CD14-positive monocyte (primary cell): ENCODE measurements around the gene CBLC. TPM values are rescaled to one million over a fixed set of nuclear protein-coding genes. Genes with fewer than 3 reads are reported as not detected.
"Not testable (repeated sequence)": the region's sequence is repeated elsewhere in the genome, so short reads cannot be mapped to it uniquely, and the experiment has no call there.

ENCODE experiments used
- DNase-seq, 3 donors: peaks; one replicate each; pipeline ENCODE4 v3.0.0-alpha.2; 2011 to 2022
- H2AFZ ChIP-seq: 2 replicates; pipeline ENCODE4 v1.6.0; 2012; ENCODE audit warnings: mild to moderate bottlenecking, low read depth, low read length, inconsistent platforms; ENCODE audit not compliant: insufficient read depth, poor library complexity, severe bottlenecking
- H3K27ac ChIP-seq, 2 donors: 1 replicate in 1 of 2; 2 replicates in 1 of 2; pipeline ENCODE4 v1.5.1; 2012 to 2013; ENCODE audit warnings: low read length in 2 of 2, control low read depth in 1 of 2, inconsistent platforms in 1 of 2, low read depth in 1 of 2, mild to moderate bottlenecking in 1 of 2
- H3K27me3 ChIP-seq, 2 donors: one replicate each; pipeline versions ENCODE4 v1.6.0 to v1.6.1; 2011 to 2013; ENCODE audit warnings: low read length in 2 of 2; ENCODE audit not compliant: control insufficient read depth in 2 of 2, insufficient read depth in 2 of 2
- H3K36me3 ChIP-seq, 2 donors: replicated peaks in 1 of 2; 1 replicate in 1 of 2; 2 replicates in 1 of 2; pipeline versions ENCODE4 v1.5.1 to v1.6.1; 2012 to 2013; ENCODE audit warnings: low read length in 2 of 2, control low read depth in 1 of 2, inconsistent platforms in 1 of 2, mild to moderate bottlenecking in 1 of 2; ENCODE audit not compliant: insufficient read depth in 2 of 2, control insufficient read depth in 1 of 2
- H3K4me1 ChIP-seq, 2 donors: 1 replicate in 1 of 2; 2 replicates in 1 of 2; pipeline versions ENCODE4 v1.5.1 to v1.6.1; 2012 to 2013; ENCODE audit warnings: low read length in 2 of 2, control low read depth in 1 of 2, inconsistent platforms in 1 of 2, mild to moderate bottlenecking in 1 of 2, moderate library complexity in 1 of 2; ENCODE audit not compliant: insufficient read depth in 2 of 2, control insufficient read depth in 1 of 2
- H3K4me2 ChIP-seq: replicated peaks from 2 replicates; pipeline ENCODE3; 2012; ENCODE audit warnings: low read length, moderate library complexity, mild to moderate bottlenecking; ENCODE audit not compliant: poor library complexity, severe bottlenecking; ENCODE audit errors: extremely low read depth
- H3K4me3 ChIP-seq, 3 experiments: fragments of 200-600 bp in 1 of 3; sonication (generic) in 1 of 3; replicated peaks in 1 of 3; 1 replicate in 2 of 3; 2 replicates in 1 of 3; pipeline ENCODE4 v1.5.1; 2011 to 2013; ENCODE audit warnings: low read length in 3 of 3, mild to moderate bottlenecking in 3 of 3, control low read depth in 2 of 3, low read depth in 2 of 3, inconsistent platforms in 1 of 3, moderate library complexity in 1 of 3
- H3K79me2 ChIP-seq: 2 replicates; pipeline ENCODE4 v1.6.0; 2012; ENCODE audit warnings: mild to moderate bottlenecking, control low read depth, inconsistent platforms, low read length, moderate library complexity; ENCODE audit not compliant: insufficient read depth
- H3K9ac ChIP-seq: 2 replicates; pipeline ENCODE4 v1.6.0; 2017; ENCODE audit warnings: low read length, mild to moderate bottlenecking; ENCODE audit not compliant: insufficient read depth, poor library complexity, severe bottlenecking
- H3K9me3 ChIP-seq, 2 donors: replicated peaks in 1 of 2; 1 replicate in 1 of 2; 2 replicates in 1 of 2; pipeline versions ENCODE4 v1.5.1 to v1.6.1; 2012 to 2013; ENCODE audit warnings: low read length in 2 of 2, control low read depth in 1 of 2; ENCODE audit not compliant: control insufficient read depth in 1 of 2, insufficient read depth in 1 of 2
- H4K20me1 ChIP-seq: 2 replicates; pipeline ENCODE4 v1.6.0; 2012; ENCODE audit warnings: mild to moderate bottlenecking, low read length, control low read depth, moderate library complexity; ENCODE audit not compliant: insufficient read depth
- H3K27ac Mint-ChIP-seq, 7 donors: one replicate each; pipeline ENCODE4 v1.8.0; 2020; ENCODE audit warnings: mild to moderate bottlenecking in 7 of 7, mixed read lengths in 7 of 7, moderate library complexity in 6 of 7, inconsistent platforms in 2 of 7
- H3K27me3 Mint-ChIP-seq, 3 donors: one replicate each; pipeline ENCODE4 v1.8.0; 2021 to 2022; ENCODE audit warnings: low read depth in 3 of 3, mild to moderate bottlenecking in 3 of 3, mixed read lengths in 3 of 3, moderate library complexity in 3 of 3, inconsistent platforms in 1 of 3
- H3K36me3 Mint-ChIP-seq, 2 donors: one replicate each; pipeline ENCODE4 v1.8.0; 2020; ENCODE audit warnings: mixed read lengths in 2 of 2, inconsistent platforms in 1 of 2, mild to moderate bottlenecking in 1 of 2
- H3K4me1 Mint-ChIP-seq: one replicate; pipeline ENCODE4 v1.8.0; 2020; ENCODE audit warnings: mild to moderate bottlenecking, mixed read lengths
- H3K4me3 Mint-ChIP-seq, 2 donors: one replicate each; pipeline ENCODE4 v1.8.0; 2020; ENCODE audit warnings: mild to moderate bottlenecking in 2 of 2, mixed read lengths in 2 of 2, moderate library complexity in 1 of 2
- H3K9me3 Mint-ChIP-seq, 7 donors: one replicate each; pipeline ENCODE4 v1.8.0; 2020 to 2022; ENCODE audit warnings: mixed read lengths in 7 of 7, mild to moderate bottlenecking in 6 of 7, moderate library complexity in 6 of 7, inconsistent platforms in 2 of 7
- CTCF ChIP-seq: fragments of 200-600 bp; IDR thresholded peaks from one replicate; pipeline ENCODE4 v1.8.0; 2022; ENCODE audit warnings: antibody characterized with exemption, mild to moderate bottlenecking
- WGBS: methylation state at CpG from one replicate; pipeline ENCODE4 v1.1.5; 2013; ENCODE audit warnings: missing lambda C conversion rate; ENCODE audit not compliant: insufficient coverage; 5-methylcytosine and 5-hydroxymethylcytosine counted together
- intact Hi-C, 2 donors: fragments of 100-400 bp; cut with micrococcal nuclease; formaldehyde crosslinking; loops; one replicate each; pipeline versions ENCODE4 v1.15.0 to v1.15.1; 2023
- polyA plus RNA-seq, 3 donors: library from polyadenylated mRNA; depleted of rRNA in 1 of 3; unstranded in 2 of 3; stranded (reverse) in 1 of 3; fragments of 300-500 nt in 2 of 3; fragments of >200 nt in 1 of 3; fragmentation: Illumina TruSeq in 2 of 3; gene quantifications; 1 replicate in 2 of 3; 2 replicates in 1 of 3; pipeline ENCODE4 v1.2.3, GENCODE V29; 2012 to 2021

Gene CBLC
- polyA plus RNA-seq, 3 donors: not detected

DNA sequence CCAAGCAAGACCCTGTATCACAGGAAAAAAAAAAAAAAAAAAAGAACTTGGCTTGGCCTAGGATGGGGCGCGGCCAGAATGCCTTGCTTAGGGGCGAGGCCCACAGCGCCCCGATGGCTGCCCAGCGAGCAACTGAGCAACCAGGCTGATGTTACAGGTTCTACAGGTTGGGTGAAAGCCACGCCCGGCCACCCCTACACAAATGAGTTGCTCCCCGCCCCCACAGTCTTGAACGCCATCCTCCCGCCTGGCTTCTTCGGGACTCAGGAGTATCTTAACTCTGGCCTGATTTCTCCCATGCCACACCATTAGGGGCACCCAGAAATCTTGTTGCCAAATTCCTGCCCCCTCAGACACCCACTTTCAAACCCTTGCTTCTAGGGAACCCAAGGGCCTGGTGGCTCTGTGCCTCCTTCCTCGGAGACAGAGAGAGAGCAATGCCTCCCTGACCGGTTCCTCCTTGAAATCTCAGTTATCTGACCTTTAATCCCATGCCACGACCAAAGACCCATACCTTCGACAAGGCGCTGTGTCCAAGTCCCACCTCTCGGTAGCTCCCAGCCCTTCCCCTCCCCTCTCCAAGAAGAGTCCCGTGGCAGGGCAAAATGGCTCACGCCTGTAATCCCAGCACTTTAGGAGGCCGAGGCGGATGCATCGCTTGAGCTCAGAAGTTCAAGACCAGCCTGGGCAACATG lies 1.1 kb upstream of the CBLC start:
- Mint-ChIP-seq H3K9me3 (no peaks in the 10 kb centered on the region), H3K4me3 (no peak overlapping the region), H3K36me3 (no peaks in the 10 kb centered on the region), H3K27me3 (peaks cover 0 to 23% (median 9%) of the 10 kb centered on the region in 3 donors), H3K27ac (peak overlapping the region in 1 of 7 donors; percentile 60), H3K4me1 (no peaks in the 10 kb centered on the region)
- intact Hi-C loops: loop anchor here in 1 of 2 donors (5.0 kb wide), 1 partner anchor 74 kb away; no protein-coding TSS in a partner anchor
- Histone ChIP-seq H3K4me3 (no peak overlapping the region), H3K9ac (no peak overlapping the region), H3K4me2 (no peak overlapping the region), H3K27me3 (peaks cover 0 to 7% of the 10 kb centered on the region in 2 donors), H4K20me1 (no peaks in the 10 kb centered on the region), H3K79me2 (no peaks in the 10 kb centered on the region), H3K4me1 (no peaks in the 10 kb centered on the region), H3K9me3 (no peaks in the 10 kb centered on the region), H3K36me3 (no peaks in the 10 kb centered on the region), H2AFZ (no peak overlapping the region), H3K27ac (no peak overlapping the region)
- 95% methylated on average over 17 of the region's 23 CpGs for WGBS
- no peak for TF ChIP-seq CTCF
- no peak for DNase-seq

- Mint-ChIP-seq H3K9me3 (peaks cover 0 to 2% (median 0%) of the 10 kb centered on the region in 7 donors), H3K27ac (no peak overlapping the region), H3K27me3 (peaks cover 0 to 16% (median 8%) of the 10 kb centered on the region in 3 donors), H3K4me3 (no peak overlapping the region), H3K4me1 (peaks cover 2% of the 10 kb centered on the region), H3K36me3 (no peaks in the 10 kb centered on the region)
- no peak overlapping the region for H3K27ac ChIP-seq
- no peak for DNase-seq
- H3K4me2 ChIP-seq: no peak overlapping the region
- no peaks in the 10 kb centered on the region for H3K79me2 ChIP-seq
- no peak overlapping the region for H2AFZ ChIP-seq
- H4K20me1 ChIP-seq: no peaks in the 10 kb centered on the region
- H3K4me3 ChIP-seq: no peak overlapping the region
- no peaks in the 10 kb centered on the region for H3K36me3 ChIP-seq
- peaks cover 0 to 7% of the 10 kb centered on the region in 2 donors for H3K27me3 ChIP-seq
- intact Hi-C loops: loop anchor here in 1 of 2 donors (5.0 kb wide), 1 partner anchor 77 kb away; no protein-coding TSS in a partner anchor
- H3K9me3 ChIP-seq: no peaks in the 10 kb centered on the region
- WGBS: 93% methylated on average over 2 of the region's 2 CpGs
- no peak for TF ChIP-seq CTCF
- H3K9ac ChIP-seq: no peak overlapping the region
- peaks cover 1 to 2% of the 10 kb centered on the region in 2 donors for H3K4me1 ChIP-seq
These were observed 1.5 kb downstream of the CBLC start for GRCh38 chr19:44779150-44779549.

GRCh38 chr19:44781694-44782093 lies 4.0 kb downstream of the CBLC start:
- peaks cover 0 to 20% (median 15%) of the 10 kb centered on the region in 3 donors for H3K27me3 Mint-ChIP-seq
- not testable (repeated sequence) for H3K27ac Mint-ChIP-seq, H3K4me3 Mint-ChIP-seq, H3K4me1 ChIP-seq, H3K9ac ChIP-seq, H3K27ac ChIP-seq, DNase-seq, H3K4me2 ChIP-seq, H3K4me1 Mint-ChIP-seq, H3K27me3 ChIP-seq, H3K4me3 ChIP-seq, H3K9me3 Mint-ChIP-seq, H3K9me3 ChIP-seq, H3K36me3 ChIP-seq, H2AFZ ChIP-seq, H4K20me1 ChIP-seq, H3K79me2 ChIP-seq, H3K36me3 Mint-ChIP-seq
- intact Hi-C loops: loop anchor here in 1 of 2 donors (10.0 kb wide), 1 partner anchor 207 kb away; no protein-coding TSS in a partner anchor
- WGBS: 100% methylated on average over 2 of the region's 2 CpGs
